H9 (cell line): Measurements from ENCODE around the gene GNPTAB. TPM values are rescaled to one million over a fixed set of nuclear protein-coding genes. Genes with fewer than 3 reads are reported as not detected.

ENCODE experiments used
- DNase-seq: peaks from one replicate; pipeline ENCODE4 v3.0.0-alpha.2; 2017
- H2AFZ ChIP-seq: one replicate; pipeline ENCODE4 v1.6.1; 2013; ENCODE audit warnings: mild to moderate bottlenecking, low read length, control low read depth, moderate library complexity
- H2AK5ac ChIP-seq: 2 replicates; pipeline ENCODE4 v1.6.1; 2013; ENCODE audit warnings: low read length, control low read depth, mixed read lengths; ENCODE audit not compliant: insufficient read length
- H2BK120ac ChIP-seq: one replicate; pipeline ENCODE4 v1.6.1; 2013; ENCODE audit warnings: low read depth, mild to moderate bottlenecking, low read length, control low read depth, inconsistent platforms; ENCODE audit not compliant: poor library complexity, severe bottlenecking
- H2BK12ac ChIP-seq: 2 replicates; pipeline ENCODE4 v1.6.1; 2013; ENCODE audit warnings: low read length, control low read depth, mixed read lengths, low read depth; ENCODE audit not compliant: insufficient read length
- H2BK15ac ChIP-seq: 2 replicates; pipeline ENCODE4 v1.6.1; 2013; ENCODE audit warnings: low read depth, low read length, control low read depth
- H2BK20ac ChIP-seq: one replicate; pipeline ENCODE4 v1.6.1; 2013; ENCODE audit warnings: low read depth, mild to moderate bottlenecking, low read length, control low read depth, inconsistent platforms; ENCODE audit not compliant: poor library complexity, severe bottlenecking
- H2BK5ac ChIP-seq: 2 replicates; pipeline ENCODE4 v1.6.1; 2013; ENCODE audit warnings: low read length, control low read depth, mixed read lengths; ENCODE audit not compliant: insufficient read length
- H3K14ac ChIP-seq: 2 replicates; pipeline ENCODE4 v1.6.1; 2013; ENCODE audit warnings: low read length, control low read depth; ENCODE audit not compliant: insufficient read depth
- H3K18ac ChIP-seq: 2 replicates; pipeline ENCODE4 v1.6.1; 2013; ENCODE audit warnings: low read depth, mild to moderate bottlenecking, mixed read lengths, low read length, control low read depth; ENCODE audit not compliant: insufficient read length
- H3K23ac ChIP-seq: 2 replicates; pipeline ENCODE4 v1.6.1; 2013; ENCODE audit warnings: low read length, control low read depth, mixed read lengths, low read depth; ENCODE audit not compliant: insufficient read length
- H3K23me2 ChIP-seq: 2 replicates; pipeline ENCODE4 v1.6.1; 2013; ENCODE audit warnings: low read depth, mild to moderate bottlenecking, mixed read lengths, low read length, control low read depth; ENCODE audit not compliant: insufficient read length, poor library complexity, severe bottlenecking
- H3K27ac ChIP-seq: 2 replicates; pipeline ENCODE4 v1.5.1; 2013; ENCODE audit warnings: low read length, control low read depth, mixed read lengths, low read depth; ENCODE audit not compliant: insufficient read length
- H3K27me3 ChIP-seq: 2 replicates; pipeline ENCODE4 v1.6.1; 2013; ENCODE audit warnings: low read length, control low read depth, inconsistent platforms; ENCODE audit not compliant: insufficient read depth
- H3K4ac ChIP-seq: 2 replicates; pipeline ENCODE4 v1.6.1; 2013; ENCODE audit warnings: low read depth, mild to moderate bottlenecking, control low read depth, inconsistent platforms, low read length, moderate library complexity
- H3K4me1 ChIP-seq: 2 replicates; pipeline ENCODE4 v1.6.1; 2013; ENCODE audit warnings: low read length, control low read depth, inconsistent platforms; ENCODE audit not compliant: insufficient read depth
- H3K4me2 ChIP-seq: 2 replicates; pipeline ENCODE4 v1.6.1; 2013; ENCODE audit warnings: low read length, control low read depth, mixed read lengths; ENCODE audit not compliant: insufficient read length, insufficient read depth
- H3K56ac ChIP-seq: 2 replicates; pipeline ENCODE4 v1.6.1; 2013; ENCODE audit warnings: low read depth, mild to moderate bottlenecking, mixed read lengths, low read length, control low read depth; ENCODE audit not compliant: insufficient read length
- H3K79me1 ChIP-seq: 2 replicates; pipeline ENCODE4 v1.6.1; 2013; ENCODE audit warnings: low read depth, mild to moderate bottlenecking, moderate library complexity, low read length, control low read depth, inconsistent platforms; ENCODE audit not compliant: insufficient read depth, poor library complexity, severe bottlenecking
- H3K79me2 ChIP-seq: 2 replicates; pipeline ENCODE4 v1.6.1; 2013; ENCODE audit warnings: low read length, control low read depth, inconsistent platforms; ENCODE audit not compliant: insufficient read depth
- H3K9ac ChIP-seq: 2 replicates; pipeline ENCODE4 v1.6.1; 2013; ENCODE audit warnings: low read length, control low read depth, mixed read lengths; ENCODE audit not compliant: insufficient read length; ENCODE audit errors: extremely low read depth
- H3K9me3 ChIP-seq: one replicate; pipeline ENCODE4 v1.6.1; 2013; ENCODE audit warnings: low read depth, low read length, inconsistent platforms; ENCODE audit not compliant: control insufficient read depth
- H3T11ph ChIP-seq: one replicate; pipeline ENCODE4 v1.6.1; 2013; ENCODE audit warnings: mild to moderate bottlenecking, low read length, control low read depth, inconsistent platforms
- H4K20me1 ChIP-seq: one replicate; pipeline ENCODE4 v1.6.1; 2013; ENCODE audit not compliant: control insufficient read depth, insufficient read length, insufficient read depth
- H4K5ac ChIP-seq: 2 replicates; pipeline ENCODE4 v1.6.1; 2013; ENCODE audit warnings: low read depth, mild to moderate bottlenecking, mixed read lengths, low read length, control low read depth; ENCODE audit not compliant: insufficient read length
- H4K8ac ChIP-seq: replicated peaks from 2 replicates; pipeline ENCODE4 v1.6.1; 2013; ENCODE audit warnings: low read length, control low read depth, mixed read lengths, low read depth; ENCODE audit not compliant: insufficient read length
- H4K91ac ChIP-seq: 2 replicates; pipeline ENCODE4 v1.6.1; 2013; ENCODE audit warnings: low read depth, mild to moderate bottlenecking, moderate library complexity, mixed read lengths, low read length, control low read depth; ENCODE audit not compliant: insufficient read length
- H3K27ac Mint-ChIP-seq, 3 experiments: 2 replicates in 2 of 3; 3 replicates in 1 of 3; pipeline ENCODE4 v1.8.0; 2020 to 2021; ENCODE audit warnings: mixed read lengths in 3 of 3, mild to moderate bottlenecking in 1 of 3, moderate library complexity in 1 of 3
- H3K27me3 Mint-ChIP-seq: 2 replicates; pipeline ENCODE4 v1.8.0; 2021; ENCODE audit warnings: low read depth, mild to moderate bottlenecking, moderate library complexity, mixed read lengths
- H3K36me3 Mint-ChIP-seq, 3 experiments: 2 replicates in 2 of 3; 3 replicates in 1 of 3; pipeline ENCODE4 v1.8.0; 2020 to 2021; ENCODE audit warnings: low read depth in 3 of 3, mixed read lengths in 3 of 3; ENCODE audit not compliant: insufficient read depth in 1 of 3
- H3K4me1 Mint-ChIP-seq, 2 experiments: 2 replicates each; pipeline ENCODE4 v1.8.0; 2020; ENCODE audit warnings: mixed read lengths in 2 of 2
- H3K4me3 Mint-ChIP-seq, 2 experiments: 2 replicates in 1 of 2; 3 replicates in 1 of 2; pipeline ENCODE4 v1.8.0; 2020 to 2021; ENCODE audit warnings: mild to moderate bottlenecking in 2 of 2, mixed read lengths in 2 of 2, moderate library complexity in 1 of 2
- H3K9me3 Mint-ChIP-seq, 2 experiments: 2 replicates in 1 of 2; 3 replicates in 1 of 2; pipeline ENCODE4 v1.8.0; 2020; ENCODE audit warnings: mild to moderate bottlenecking in 2 of 2, mixed read lengths in 2 of 2, moderate library complexity in 1 of 2
- WGBS: extraction: QIAGEN DNeasy Blood & Tissue Kit; methylation state at CpG from one replicate; pipeline ENCODE4 v1.1.7; 2013; ENCODE audit warnings: missing lambda C conversion rate, low lambda C conversion rate, mixed read lengths; ENCODE audit not compliant: insufficient read length; ENCODE audit errors: extremely low coverage; 5-methylcytosine and 5-hydroxymethylcytosine counted together
- total RNA-seq: library from RNA; stranded (reverse); gene quantifications from 2 replicates; pipeline ENCODE4 v1.2.1, GENCODE V29; 2021
- TF ChIP-seq, protein P1 (sequence below): fragments of 200-600 bp; sonication (generic); conservative IDR thresholded peaks from 3 replicates; pipeline ENCODE4 v1.8.0; 2021; ENCODE audit warnings: antibody characterized with exemption, mild to moderate bottlenecking

GNPTAB gene
- total RNA-seq, 1 experiment from 2014 or later: 44.3 TPM

GRCh38 chr12:101829639-101830366 lies 956 bp downstream of the GNPTAB start:
- Histone ChIP-seq H3K14ac (no peak overlapping the region), H3K27ac (no peak overlapping the region), H4K20me1 (no peaks in the 10 kb centered on the region), H3K23me2 (no peaks in the 10 kb centered on the region), H3K79me2 (peaks cover 2% of the 10 kb centered on the region; the same call in 1 of the 2 replicates), H3K79me1 (no peaks in the 10 kb centered on the region), H3K56ac (no peak overlapping the region), H3K4me1 (peaks cover 4% of the 10 kb centered on the region; the same call in 1 of the 2 replicates), H3K4me2 (peak overlapping the region; percentile 70), H3T11ph (no peak overlapping the region), H4K91ac (no peak overlapping the region), H3K23ac (no peak overlapping the region), H2BK120ac (no peak overlapping the region), H3K27me3 (no peaks in the 10 kb centered on the region), H4K5ac (no peak overlapping the region), H2BK5ac (no peak overlapping the region), H2BK15ac (no peak overlapping the region), H3K9me3 (no peaks in the 10 kb centered on the region), H2BK12ac (no peak overlapping the region), H4K8ac (no peak overlapping the region), H3K18ac (no peak overlapping the region), H2AK5ac (no peak overlapping the region), H3K9ac (peak overlapping the region; percentile 72), H2BK20ac (no peak overlapping the region), H3K4ac (no peak overlapping the region), H2AFZ (no peak overlapping the region)
- no CpG with 5 or more reads among the region's 11 CpGs for WGBS
- Mint-ChIP-seq H3K27ac (peak overlapping the region; percentile 51 to 79 (median 70); a peak in 3 of 7 replicates), H3K27me3 (no peaks in the 10 kb centered on the region), H3K4me1 (peaks cover 34 to 47% of the 10 kb centered on the region in 2 experiments), H3K4me3 (peak overlapping the region; percentile 93 to 98), H3K36me3 (peaks cover 0 to 2% (median 0%) of the 10 kb centered on the region in 3 experiments; a peak in 1 of 7 replicates), H3K9me3 (no peaks in the 10 kb centered on the region)
- DNase-seq: peak; percentile 32
- TF ChIP-seq, protein P1, sequence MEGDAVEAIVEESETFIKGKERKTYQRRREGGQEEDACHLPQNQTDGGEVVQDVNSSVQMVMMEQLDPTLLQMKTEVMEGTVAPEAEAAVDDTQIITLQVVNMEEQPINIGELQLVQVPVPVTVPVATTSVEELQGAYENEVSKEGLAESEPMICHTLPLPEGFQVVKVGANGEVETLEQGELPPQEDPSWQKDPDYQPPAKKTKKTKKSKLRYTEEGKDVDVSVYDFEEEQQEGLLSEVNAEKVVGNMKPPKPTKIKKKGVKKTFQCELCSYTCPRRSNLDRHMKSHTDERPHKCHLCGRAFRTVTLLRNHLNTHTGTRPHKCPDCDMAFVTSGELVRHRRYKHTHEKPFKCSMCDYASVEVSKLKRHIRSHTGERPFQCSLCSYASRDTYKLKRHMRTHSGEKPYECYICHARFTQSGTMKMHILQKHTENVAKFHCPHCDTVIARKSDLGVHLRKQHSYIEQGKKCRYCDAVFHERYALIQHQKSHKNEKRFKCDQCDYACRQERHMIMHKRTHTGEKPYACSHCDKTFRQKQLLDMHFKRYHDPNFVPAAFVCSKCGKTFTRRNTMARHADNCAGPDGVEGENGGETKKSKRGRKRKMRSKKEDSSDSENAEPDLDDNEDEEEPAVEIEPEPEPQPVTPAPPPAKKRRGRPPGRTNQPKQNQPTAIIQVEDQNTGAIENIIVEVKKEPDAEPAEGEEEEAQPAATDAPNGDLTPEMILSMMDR: no peak
